GM12864 (cell line): ENCODE data around the gene INPP4B.

ENCODE experiments used
- DNase-seq: peaks from one replicate; pipeline ENCODE4 v3.0.0-alpha.2; 2011; ENCODE audit warnings: low read depth
- H3K4me3 ChIP-seq: 2 replicates; pipeline ENCODE4 v1.5.1; 2011; ENCODE audit warnings: mild to moderate bottlenecking, low read depth, low read length, control low read depth
- CTCF ChIP-seq: IDR thresholded peaks from 2 replicates; pipeline ENCODE4 v1.5.1; 2011; ENCODE audit warnings: low read depth, mild to moderate bottlenecking, moderate library complexity, low read length, control low read depth, inconsistent platforms; ENCODE audit errors: missing control alignments

The INPP4B gene

GRCh38 chr4:142778900-142779299, 67.2 kb downstream of the INPP4B start:
- no peak for TF ChIP-seq CTCF
- DNase-seq: no peak
- H3K4me3 ChIP-seq: no peak overlapping the region

- DNase-seq: no peak
- TF ChIP-seq CTCF: no peak
- no peak overlapping the region for H3K4me3 ChIP-seq
Observed at GRCh38 chr4:142778430-142778829, 67.7 kb downstream of the INPP4B start.

- no peak for DNase-seq
- no peak for TF ChIP-seq CTCF
- no peak overlapping the region for H3K4me3 ChIP-seq
Observed at GRCh38 chr4:142777045-142777743, 68.9 kb downstream of the INPP4B start.

- H3K4me3 ChIP-seq: no peak overlapping the region
Observed at GRCh38 chr4:142776026-142776425, 70.1 kb downstream of the INPP4B start.

GRCh38 chr4:142773505-142773904, 72.6 kb downstream of the INPP4B start:
- TF ChIP-seq CTCF: no peak
- no peak for DNase-seq
- no peak overlapping the region for H3K4me3 ChIP-seq

More at GRCh38 chr4:142776026-142776425, 70.1 kb downstream of the INPP4B start:
- TF ChIP-seq CTCF: no peak
- DNase-seq: no peak

GRCh38 chr4:142762280-142762679, 83.8 kb downstream of the INPP4B start:
- TF ChIP-seq CTCF: no peak
- DNase-seq: no peak

GRCh38 chr4:142752202-142752786, 93.8 kb downstream of the INPP4B start:
- DNase-seq: no peak
- no peak for TF ChIP-seq CTCF
- H3K4me3 ChIP-seq: no peak overlapping the region

More at GRCh38 chr4:142762280-142762679, 83.8 kb downstream of the INPP4B start:
- H3K4me3 ChIP-seq: no peak overlapping the region
